ENCODE data around the gene PRR16. TPM values are rescaled to one million over a fixed set of nuclear protein-coding genes. Genes with fewer than 3 reads are reported as not detected.

PRR16 gene
- total RNA-seq, 3 donors from 2014 or later = 1.2 to 9.6 (median 3.6) TPM

DNA sequence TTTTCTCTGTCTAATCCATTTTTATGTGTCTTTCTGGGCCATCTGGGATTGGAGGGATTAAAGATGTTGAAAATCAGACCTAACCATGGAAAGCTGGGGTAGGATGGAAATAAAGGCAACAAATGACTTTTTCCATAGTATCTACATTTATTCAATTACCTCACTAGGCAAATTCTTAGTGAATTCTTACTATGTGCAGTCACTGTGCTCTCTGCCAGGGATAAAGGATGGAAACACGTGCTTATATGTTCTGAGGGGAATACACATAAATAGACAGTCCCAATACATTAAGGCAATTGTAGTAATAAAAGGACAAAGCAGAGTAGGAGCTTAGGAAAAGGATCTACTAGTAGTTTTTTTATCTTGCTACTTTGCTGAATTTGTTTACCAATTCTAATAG lies 214.2 kb downstream of the PRR16 start:
- no peaks in the 10 kb centered on the region for H3K4me1 ChIP-seq
- intact Hi-C loops (cut with DNase I; ENCODE audit: low total_unique reads) = no loop called here
- H3K27ac ChIP-seq = no peak overlapping the region
- H3K27me3 ChIP-seq = no peaks in the 10 kb centered on the region
- no peaks in the 10 kb centered on the region for H3K9me3 ChIP-seq
- DNase-seq (ENCODE audit: low spot score in 2 of 2) = no peak
- no peak overlapping the region for H3K4me3 ChIP-seq
- no peaks in the 10 kb centered on the region for H3K36me3 ChIP-seq
- TF ChIP-seq POLR2AphosphoS5 (IDR thresholded peaks at IDR 0.05) = no peak

DNA sequence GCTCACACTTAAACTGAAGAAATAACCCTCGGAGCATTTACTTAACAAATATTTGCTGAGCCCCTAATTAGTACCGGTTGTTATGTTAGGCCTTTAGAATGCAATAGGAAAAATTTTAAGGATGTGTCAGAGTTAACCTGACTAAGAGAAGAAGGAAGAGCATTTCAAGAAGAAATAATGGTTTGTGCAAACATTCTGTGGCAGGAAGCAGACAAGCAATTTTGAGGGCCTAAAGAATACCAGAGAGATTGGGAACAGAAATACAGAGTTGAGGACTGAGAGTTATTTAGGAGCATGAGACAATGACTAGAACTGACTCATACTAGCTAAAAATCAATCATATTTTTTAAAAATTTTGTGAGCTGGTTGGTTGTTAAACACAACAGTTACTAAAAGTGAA lies 218.8 kb downstream of the PRR16 start:
- H3K4me3 ChIP-seq = no peak overlapping the region
- intact Hi-C loops (cut with DNase I; ENCODE audit: low total_unique reads) = no loop called here

DNA sequence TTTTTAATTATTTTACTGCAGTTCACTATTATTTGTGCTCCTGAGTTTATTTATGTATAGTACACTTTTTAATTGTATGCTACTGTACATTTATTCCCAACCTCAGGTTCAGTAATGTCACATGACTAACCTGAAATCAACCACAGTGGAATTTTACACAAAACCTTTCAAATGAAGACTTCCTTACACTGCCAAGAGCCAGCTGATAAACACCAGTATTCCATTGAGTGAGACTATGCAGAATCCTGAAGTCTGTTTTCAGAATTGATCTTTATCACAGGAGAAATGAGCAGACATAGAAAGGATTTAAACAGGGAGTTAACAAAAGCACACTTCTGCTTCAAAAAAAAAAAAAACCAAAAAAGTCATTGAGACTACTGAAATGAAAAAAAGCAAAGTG lies 219.5 kb downstream of the PRR16 start:
- intact Hi-C loops (cut with DNase I; ENCODE audit: low total_unique reads) = no loop called here
- Histone ChIP-seq H3K27me3 (no peaks in the 10 kb centered on the region), H3K36me3 (no peaks in the 10 kb centered on the region), H3K27ac (no peak overlapping the region), H3K4me3 (no peak overlapping the region), H3K4me1 (no peaks in the 10 kb centered on the region), H3K9me3 (no peaks in the 10 kb centered on the region)
- TF ChIP-seq POLR2A (IDR thresholded peaks at IDR 0.05) (no peak), POLR2AphosphoS5 (IDR thresholded peaks at IDR 0.05) (no peak)
- TF ChIP-seq, protein P1, sequence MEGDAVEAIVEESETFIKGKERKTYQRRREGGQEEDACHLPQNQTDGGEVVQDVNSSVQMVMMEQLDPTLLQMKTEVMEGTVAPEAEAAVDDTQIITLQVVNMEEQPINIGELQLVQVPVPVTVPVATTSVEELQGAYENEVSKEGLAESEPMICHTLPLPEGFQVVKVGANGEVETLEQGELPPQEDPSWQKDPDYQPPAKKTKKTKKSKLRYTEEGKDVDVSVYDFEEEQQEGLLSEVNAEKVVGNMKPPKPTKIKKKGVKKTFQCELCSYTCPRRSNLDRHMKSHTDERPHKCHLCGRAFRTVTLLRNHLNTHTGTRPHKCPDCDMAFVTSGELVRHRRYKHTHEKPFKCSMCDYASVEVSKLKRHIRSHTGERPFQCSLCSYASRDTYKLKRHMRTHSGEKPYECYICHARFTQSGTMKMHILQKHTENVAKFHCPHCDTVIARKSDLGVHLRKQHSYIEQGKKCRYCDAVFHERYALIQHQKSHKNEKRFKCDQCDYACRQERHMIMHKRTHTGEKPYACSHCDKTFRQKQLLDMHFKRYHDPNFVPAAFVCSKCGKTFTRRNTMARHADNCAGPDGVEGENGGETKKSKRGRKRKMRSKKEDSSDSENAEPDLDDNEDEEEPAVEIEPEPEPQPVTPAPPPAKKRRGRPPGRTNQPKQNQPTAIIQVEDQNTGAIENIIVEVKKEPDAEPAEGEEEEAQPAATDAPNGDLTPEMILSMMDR (IDR thresholded peaks at IDR 0.05) = no peak
- DNase-seq (ENCODE audit: low spot score in 2 of 2) = no peak

More for the DNA sequence above, 218.8 kb downstream of the PRR16 start:
- Histone ChIP-seq H3K4me1 (no peaks in the 10 kb centered on the region), H3K27me3 (no peaks in the 10 kb centered on the region), H3K9me3 (no peaks in the 10 kb centered on the region), H3K27ac (no peak overlapping the region), H3K36me3 (no peaks in the 10 kb centered on the region)
- TF ChIP-seq, protein P1 (IDR thresholded peaks at IDR 0.05) = no peak
- TF ChIP-seq POLR2A (IDR thresholded peaks at IDR 0.05) = no peak
- no peak for TF ChIP-seq POLR2AphosphoS5 (IDR thresholded peaks at IDR 0.05)
- no peak for DNase-seq (ENCODE audit: low spot score in 2 of 2)

DNA sequence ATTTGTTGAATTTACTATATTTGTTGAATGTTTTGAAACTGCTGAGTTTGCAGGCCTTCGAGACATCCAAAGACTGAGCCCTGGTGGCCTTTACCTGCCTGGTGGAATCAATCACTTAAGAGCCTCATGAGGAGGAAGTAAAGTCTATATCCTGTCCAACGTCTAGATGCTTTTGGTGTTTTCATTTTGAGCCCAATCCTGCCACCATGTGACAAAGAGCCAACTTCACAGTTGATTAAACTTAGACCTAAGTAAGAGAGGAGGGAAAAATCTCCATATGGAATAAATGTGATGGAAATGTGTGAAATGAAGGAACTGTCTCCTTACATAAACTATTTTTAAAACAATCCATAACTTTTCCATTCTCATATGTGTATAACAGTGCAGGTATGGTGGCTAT lies 220.1 kb downstream of the PRR16 start:
- no peak for TF ChIP-seq POLR2AphosphoS5 (IDR thresholded peaks at IDR 0.05)
- TF ChIP-seq, protein P1 (IDR thresholded peaks at IDR 0.05) = no peak
- no peak for TF ChIP-seq POLR2A (IDR thresholded peaks at IDR 0.05)
- H3K36me3 ChIP-seq = no peaks in the 10 kb centered on the region
- no peak for DNase-seq (ENCODE audit: low spot score in 2 of 2)
- no peaks in the 10 kb centered on the region for H3K27me3 ChIP-seq
- H3K4me1 ChIP-seq = no peaks in the 10 kb centered on the region
- H3K4me3 ChIP-seq = no peak overlapping the region
- H3K9me3 ChIP-seq = no peaks in the 10 kb centered on the region
- H3K27ac ChIP-seq = no peak overlapping the region
- intact Hi-C loops (cut with DNase I; ENCODE audit: low total_unique reads) = no loop called here

DNA sequence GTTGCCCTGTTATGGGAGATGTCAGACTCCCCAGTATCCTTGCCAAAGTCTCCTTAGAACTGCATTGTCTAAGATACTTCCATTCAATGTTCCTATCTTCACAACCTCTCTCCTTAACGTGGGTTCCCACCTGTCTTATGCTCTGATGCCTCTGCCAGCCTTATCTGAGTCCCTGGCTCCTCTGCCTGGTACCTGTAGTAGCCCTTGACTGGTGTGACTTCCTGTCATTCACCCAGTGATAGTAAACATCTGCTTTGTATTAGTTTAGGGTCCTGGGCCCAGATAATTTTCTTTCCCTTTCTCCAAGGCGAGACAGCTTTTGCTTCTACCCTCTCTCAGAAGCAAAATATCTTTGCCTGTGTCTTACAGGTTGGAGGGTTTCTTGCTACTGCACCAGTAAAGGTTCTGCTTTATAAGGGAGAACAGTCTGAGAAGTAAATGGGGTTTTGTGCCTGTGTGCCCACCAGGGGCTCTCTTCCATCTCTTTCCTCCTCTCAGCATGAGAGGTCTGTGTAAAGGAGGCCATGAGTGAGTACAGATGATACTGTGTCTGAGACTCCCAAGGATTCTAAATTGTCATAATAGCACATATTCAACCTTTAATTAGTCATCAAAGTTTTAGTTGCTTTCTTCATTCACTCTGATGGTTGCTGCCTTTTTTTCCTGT lies 220.8 kb downstream of the PRR16 start:
- H3K27ac ChIP-seq = no peak overlapping the region
- no peaks in the 10 kb centered on the region for H3K27me3 ChIP-seq
- no peaks in the 10 kb centered on the region for H3K36me3 ChIP-seq
- H3K4me3 ChIP-seq = no peak overlapping the region
- H3K9me3 ChIP-seq = no peaks in the 10 kb centered on the region
- DNase-seq (ENCODE audit: low spot score in 2 of 2) = no peak
- intact Hi-C loops (cut with DNase I; ENCODE audit: low total_unique reads) = no loop called here
- TF ChIP-seq POLR2AphosphoS5 (IDR thresholded peaks at IDR 0.05) (no peak), POLR2A (IDR thresholded peaks at IDR 0.05) (no peak)
- TF ChIP-seq, protein P1 (IDR thresholded peaks at IDR 0.05) = no peak
- no peaks in the 10 kb centered on the region for H3K4me1 ChIP-seq
